ENCODE results near the gene GATA2.
A peak's percentile ranks its signal among the peaks of the same experiment; 100 is the strongest.

Gene GATA2

GRCh38 chr3:128473180-128473519, 19.9 kb downstream of the GATA2 start:
- no peak for DNase-seq (ENCODE audit: low spot score)

- no peak for DNase-seq (ENCODE audit: low spot score)
Measured at GRCh38 chr3:128472449-128473179, 20.4 kb downstream of the GATA2 start.

GRCh38 chr3:128471720-128472119, 21.3 kb downstream of the GATA2 start:
- no peak for DNase-seq (ENCODE audit: low spot score)

GRCh38 chr3:128471110-128471509, 21.9 kb downstream of the GATA2 start:
- DNase-seq (ENCODE audit: low spot score): no peak

GRCh38 chr3:128470134-128470899, 22.7 kb downstream of the GATA2 start:
- DNase-seq (ENCODE audit: low spot score): no peak

- no peak for DNase-seq (ENCODE audit: low spot score)
Measured at GRCh38 chr3:128469556-128469955, 23.4 kb downstream of the GATA2 start.

- no peak for DNase-seq (ENCODE audit: low spot score)
Measured at GRCh38 chr3:128468791-128469527, 24.0 kb downstream of the GATA2 start.

GRCh38 chr3:128468285-128468790, 24.7 kb downstream of the GATA2 start:
- no peak for DNase-seq (ENCODE audit: low spot score)

GRCh38 chr3:128466840-128467541, 26.0 kb downstream of the GATA2 start, which contains the start of gene DNAJB8:
Gene DNAJB8, minus strand, starts transcription at chr3:128466890. Its CDS starts 3,645 bp downstream, at chr3:128463245.
- no peak for DNase-seq (ENCODE audit: low spot score)

- DNase-seq (ENCODE audit: low spot score): no peak
Measured at GRCh38 chr3:128464702-128465101, 28.3 kb downstream of the GATA2 start.

- peak; percentile 24 for DNase-seq (ENCODE audit: low spot score)
Measured at GRCh38 chr3:128464188-128464587, 28.8 kb downstream of the GATA2 start.

GRCh38 chr3:128463771-128464170, 29.2 kb downstream of the GATA2 start:
- no peak for DNase-seq (ENCODE audit: low spot score)

- DNase-seq (ENCODE audit: low spot score): no peak
Measured at GRCh38 chr3:128463354-128463753, 29.6 kb downstream of the GATA2 start.

GRCh38 chr3:128462931-128463330, 30.1 kb downstream of the GATA2 start:
- DNase-seq (ENCODE audit: low spot score): no peak

- no peak for DNase-seq (ENCODE audit: low spot score)
Measured at GRCh38 chr3:128462341-128462910, 30.6 kb downstream of the GATA2 start.

- no peak for DNase-seq (ENCODE audit: low spot score)
Measured at GRCh38 chr3:128461731-128462130, 31.3 kb downstream of the GATA2 start.

GRCh38 chr3:128459461-128459820, 33.6 kb downstream of the GATA2 start:
- DNase-seq (ENCODE audit: low spot score): no peak

- no peak for DNase-seq (ENCODE audit: low spot score)
Measured at GRCh38 chr3:128458746-128459460, 34.1 kb downstream of the GATA2 start.

- DNase-seq (ENCODE audit: low spot score): no peak
Measured at GRCh38 chr3:128457937-128458336, 35.1 kb downstream of the GATA2 start.

GRCh38 chr3:128456776-128457715, 36.0 kb downstream of the GATA2 start:
- DNase-seq (ENCODE audit: low spot score): no peak

Data from RKO (cell line).